PC-9 (cell line): ENCODE results near the gene ALDH2.

Experiments used
- EZH2 ChIP-seq: fragments of 200-600 bp; sonication (generic); IDR thresholded peaks from 2 replicates; pipeline ENCODE4 v1.8.0; 2017; ENCODE audit warnings: antibody characterized with exemption, low read depth
- TF ChIP-seq, protein P1 (sequence below): fragments of 200-600 bp; sonication (generic); conservative IDR thresholded peaks from 2 replicates; pipeline ENCODE4 v1.6.1; 2017; ENCODE audit warnings: mixed run types, antibody characterized with exemption, mild to moderate bottlenecking, moderate library complexity

DNA sequence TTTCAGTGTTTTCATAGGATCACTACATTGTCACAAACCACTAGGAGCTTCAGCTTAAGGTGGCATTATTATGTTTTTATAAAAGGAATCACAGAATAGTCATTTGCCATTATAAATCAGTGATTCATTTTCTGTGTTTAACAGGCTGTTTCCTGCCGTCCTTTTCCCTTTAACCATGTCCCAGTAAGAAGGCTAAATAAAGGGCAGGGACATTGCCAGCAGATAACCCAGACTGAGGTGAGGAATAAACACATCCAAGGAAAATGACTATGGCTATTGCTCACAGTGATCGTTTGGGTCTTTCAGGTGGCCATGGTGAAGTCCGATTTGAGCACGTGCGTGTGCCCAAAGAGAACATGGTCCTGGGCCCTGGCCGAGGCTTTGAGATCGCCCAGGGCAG, 17.9 kb upstream of the ALDH2 start:
- TF ChIP-seq, protein P1, sequence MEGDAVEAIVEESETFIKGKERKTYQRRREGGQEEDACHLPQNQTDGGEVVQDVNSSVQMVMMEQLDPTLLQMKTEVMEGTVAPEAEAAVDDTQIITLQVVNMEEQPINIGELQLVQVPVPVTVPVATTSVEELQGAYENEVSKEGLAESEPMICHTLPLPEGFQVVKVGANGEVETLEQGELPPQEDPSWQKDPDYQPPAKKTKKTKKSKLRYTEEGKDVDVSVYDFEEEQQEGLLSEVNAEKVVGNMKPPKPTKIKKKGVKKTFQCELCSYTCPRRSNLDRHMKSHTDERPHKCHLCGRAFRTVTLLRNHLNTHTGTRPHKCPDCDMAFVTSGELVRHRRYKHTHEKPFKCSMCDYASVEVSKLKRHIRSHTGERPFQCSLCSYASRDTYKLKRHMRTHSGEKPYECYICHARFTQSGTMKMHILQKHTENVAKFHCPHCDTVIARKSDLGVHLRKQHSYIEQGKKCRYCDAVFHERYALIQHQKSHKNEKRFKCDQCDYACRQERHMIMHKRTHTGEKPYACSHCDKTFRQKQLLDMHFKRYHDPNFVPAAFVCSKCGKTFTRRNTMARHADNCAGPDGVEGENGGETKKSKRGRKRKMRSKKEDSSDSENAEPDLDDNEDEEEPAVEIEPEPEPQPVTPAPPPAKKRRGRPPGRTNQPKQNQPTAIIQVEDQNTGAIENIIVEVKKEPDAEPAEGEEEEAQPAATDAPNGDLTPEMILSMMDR: no peak
- no peak for TF ChIP-seq EZH2
